NB4 (cell line): ENCODE results near the gene HCN1.

Experiments
- MYC ChIP-seq: IDR thresholded peaks from 2 replicates; pipeline ENCODE4 v1.6.1; 2011; ENCODE audit warnings: low read depth, low read length
- POLR2A ChIP-seq: IDR thresholded peaks from 2 replicates; pipeline ENCODE4 v1.6.1; 2011; ENCODE audit warnings: mild to moderate bottlenecking; ENCODE audit not compliant: insufficient read length; ENCODE audit errors: extremely low read depth
- TF ChIP-seq, protein P1 (sequence below): IDR thresholded peaks from one replicate; pipeline ENCODE4 v1.5.1; 2012; ENCODE audit warnings: low read depth, low read length

- TF ChIP-seq, protein P1, sequence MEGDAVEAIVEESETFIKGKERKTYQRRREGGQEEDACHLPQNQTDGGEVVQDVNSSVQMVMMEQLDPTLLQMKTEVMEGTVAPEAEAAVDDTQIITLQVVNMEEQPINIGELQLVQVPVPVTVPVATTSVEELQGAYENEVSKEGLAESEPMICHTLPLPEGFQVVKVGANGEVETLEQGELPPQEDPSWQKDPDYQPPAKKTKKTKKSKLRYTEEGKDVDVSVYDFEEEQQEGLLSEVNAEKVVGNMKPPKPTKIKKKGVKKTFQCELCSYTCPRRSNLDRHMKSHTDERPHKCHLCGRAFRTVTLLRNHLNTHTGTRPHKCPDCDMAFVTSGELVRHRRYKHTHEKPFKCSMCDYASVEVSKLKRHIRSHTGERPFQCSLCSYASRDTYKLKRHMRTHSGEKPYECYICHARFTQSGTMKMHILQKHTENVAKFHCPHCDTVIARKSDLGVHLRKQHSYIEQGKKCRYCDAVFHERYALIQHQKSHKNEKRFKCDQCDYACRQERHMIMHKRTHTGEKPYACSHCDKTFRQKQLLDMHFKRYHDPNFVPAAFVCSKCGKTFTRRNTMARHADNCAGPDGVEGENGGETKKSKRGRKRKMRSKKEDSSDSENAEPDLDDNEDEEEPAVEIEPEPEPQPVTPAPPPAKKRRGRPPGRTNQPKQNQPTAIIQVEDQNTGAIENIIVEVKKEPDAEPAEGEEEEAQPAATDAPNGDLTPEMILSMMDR, result no peak
- TF ChIP-seq POLR2A (no peak), MYC (no peak)
These were observed 3.7 kb downstream of the HCN1 start for GRCh38 chr5:45692481-45692880.
